HG03558 (cell line): ENCODE data around the gene ARMC8.

Experiments
- ATAC-seq: cut with Tn5 transposase; IDR thresholded peaks from one replicate; pipeline ENCODE4 v1.9.1; 2021; ENCODE audit warnings: moderate number of reproducible peaks; ENCODE audit not compliant: unreplicated experiment; ENCODE audit errors: extremely low read depth

Gene ARMC8

DNA sequence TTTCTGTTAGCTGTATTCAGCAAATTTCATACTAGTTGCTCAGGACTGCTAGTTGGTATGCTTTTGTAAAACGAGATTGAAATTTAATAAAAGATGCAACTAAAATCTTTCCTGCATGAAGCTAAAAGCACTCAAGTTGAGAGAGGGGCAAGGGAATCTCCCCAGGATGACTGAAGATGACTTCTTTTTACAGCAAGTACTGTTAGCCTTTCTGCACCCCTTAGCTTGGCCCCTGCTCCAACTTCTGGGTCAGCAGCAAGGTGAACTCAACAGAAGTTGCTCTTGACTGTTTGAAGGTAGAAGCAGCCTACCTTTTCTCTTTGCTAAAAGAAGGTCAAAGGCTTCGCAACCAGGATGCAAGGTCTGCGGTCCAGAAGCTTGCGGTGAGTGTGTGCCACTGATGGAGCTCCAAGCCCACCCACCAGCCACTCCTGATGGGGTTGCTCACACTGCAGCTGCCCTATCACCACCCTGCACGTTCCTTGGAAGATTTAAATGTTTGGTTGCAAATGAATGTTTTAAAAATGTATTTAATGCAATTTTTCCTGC, 110.0 kb downstream of the ARMC8 start:
- ATAC-seq: no peak

DNA sequence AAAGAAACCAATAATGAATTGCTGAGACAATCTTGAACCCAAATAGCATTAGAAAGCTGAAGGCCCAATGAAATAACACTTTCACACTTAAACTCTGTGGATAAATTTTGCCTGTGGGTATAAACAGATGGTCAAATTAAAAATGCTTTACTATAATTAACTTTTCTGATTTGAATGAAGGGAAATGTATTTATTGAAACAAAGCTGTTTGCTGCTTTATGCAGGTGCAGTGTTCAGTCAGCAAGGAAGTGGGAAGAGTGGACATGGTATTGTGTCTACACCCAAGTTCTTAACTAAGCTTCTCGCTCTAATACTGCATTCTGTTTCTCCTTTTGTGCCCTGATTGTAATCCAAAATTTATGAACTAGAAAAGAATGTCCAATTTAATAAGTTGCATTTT, 110.8 kb downstream of the ARMC8 start:
- ATAC-seq: no peak

DNA sequence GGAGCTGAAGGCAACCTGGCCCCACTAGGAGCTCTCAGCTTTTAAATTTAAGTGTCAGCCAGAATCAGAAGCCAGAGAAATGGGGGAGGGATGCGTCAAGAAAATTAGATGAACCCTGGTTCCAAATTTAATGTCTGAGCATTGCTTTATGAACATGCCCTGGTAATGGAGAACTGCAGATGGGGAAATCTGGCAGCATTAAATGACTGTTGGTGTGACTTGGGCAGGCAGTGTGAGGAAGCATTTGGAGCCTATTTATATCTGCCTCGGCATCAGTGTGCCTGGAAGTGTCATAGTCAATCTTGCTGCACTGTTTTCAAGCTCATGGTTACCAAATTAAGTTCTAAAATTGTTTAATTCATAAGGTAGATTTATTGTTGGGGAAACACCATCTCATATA, 113.5 kb downstream of the ARMC8 start:
- ATAC-seq: no peak

DNA sequence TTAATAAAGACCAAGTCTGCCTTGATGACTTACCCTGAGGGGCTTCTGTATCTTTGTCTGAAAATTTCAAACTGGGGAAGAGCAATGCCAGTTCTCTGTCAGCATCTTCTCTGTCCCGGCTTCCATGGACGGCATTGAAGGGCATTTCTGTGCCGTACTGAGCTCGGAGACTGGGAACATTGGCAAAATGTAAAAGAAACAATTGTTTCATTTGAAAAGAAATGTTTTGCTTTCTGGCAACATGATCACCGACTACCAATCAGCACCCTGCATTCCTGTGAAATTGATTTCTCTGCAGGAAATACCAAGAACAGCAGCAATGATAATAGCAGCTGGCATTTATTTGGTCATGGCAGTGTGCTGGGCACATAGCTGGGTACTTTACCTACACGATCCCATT, 116.4 kb downstream of the ARMC8 start:
- no peak for ATAC-seq

DNA sequence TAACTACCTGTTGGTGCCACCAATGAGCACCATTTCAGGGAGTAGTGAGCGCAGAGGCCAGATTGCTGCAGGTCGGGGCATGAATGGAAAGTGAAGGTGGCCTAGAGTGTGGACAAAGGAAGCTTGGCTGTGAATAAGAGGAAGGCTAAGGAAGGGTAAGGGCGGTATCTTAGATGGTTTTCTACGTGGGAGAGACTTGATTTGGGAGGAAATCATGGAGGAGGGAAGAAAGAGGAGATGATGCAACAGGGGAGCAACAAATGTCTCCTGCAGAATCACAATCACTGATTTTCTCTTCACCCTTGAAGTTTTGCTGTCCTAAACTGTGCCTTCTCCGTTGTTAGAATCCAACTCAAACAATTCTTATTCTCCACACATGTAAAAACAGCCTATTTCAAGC, 120.8 kb downstream of the ARMC8 start:
- no peak for ATAC-seq

DNA sequence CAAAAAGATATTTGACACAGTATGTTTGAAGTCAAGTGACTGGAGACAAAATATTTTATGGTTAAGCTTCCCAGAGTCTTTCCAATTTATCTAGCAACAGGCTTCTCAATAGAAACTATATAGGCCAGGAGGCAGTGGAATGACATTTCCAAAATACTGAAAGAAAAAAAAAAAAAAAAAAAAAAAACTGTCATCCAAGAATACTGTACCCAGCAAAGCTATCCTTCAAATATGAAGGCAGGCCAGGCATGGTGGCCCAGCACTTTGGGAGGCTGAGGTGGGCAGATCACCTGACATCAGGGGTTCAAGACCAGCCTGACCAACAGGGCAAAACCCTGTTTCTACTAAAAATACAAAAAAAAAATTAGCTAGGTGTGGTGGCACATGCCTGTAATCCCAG, 121.7 kb downstream of the ARMC8 start:
- no peak for ATAC-seq

DNA sequence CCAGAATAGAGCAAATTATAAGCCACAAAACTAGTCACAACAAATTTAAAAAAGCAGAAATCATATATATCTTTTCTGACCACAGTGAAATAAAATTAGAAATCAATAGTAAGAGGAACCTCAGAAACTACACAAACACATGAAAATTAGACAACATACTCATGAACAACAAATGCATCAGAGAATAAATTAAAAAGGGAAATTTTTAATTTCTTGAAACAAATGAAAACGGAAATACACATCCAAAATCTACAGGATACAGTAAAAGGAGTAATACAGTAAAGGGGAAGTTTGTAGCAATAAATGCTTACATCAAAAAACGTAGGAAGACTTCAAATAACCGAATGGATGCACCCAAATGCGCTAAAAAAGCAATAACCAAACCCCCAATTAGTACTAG, 123.4 kb downstream of the ARMC8 start:
- no peak for ATAC-seq

DNA sequence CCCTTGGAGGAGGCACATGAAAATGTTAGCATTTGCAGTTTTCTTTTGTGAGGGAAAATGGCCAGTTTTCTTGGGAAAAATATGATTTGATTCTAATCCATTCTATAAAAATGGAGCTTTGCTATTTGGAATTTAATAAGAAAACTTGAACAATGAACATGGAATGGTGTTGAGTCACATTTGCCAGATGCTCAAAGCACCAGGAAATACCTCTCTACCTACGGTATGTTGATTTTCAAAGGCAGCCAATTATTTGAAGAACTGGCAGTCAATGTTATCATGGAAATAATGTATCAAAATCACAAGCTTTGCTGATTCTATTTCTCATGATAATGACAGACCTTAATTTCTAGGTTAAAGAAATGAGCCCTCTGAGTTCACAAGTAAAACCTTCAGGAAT, 127.7 kb downstream of the ARMC8 start:
- ATAC-seq: no peak

DNA sequence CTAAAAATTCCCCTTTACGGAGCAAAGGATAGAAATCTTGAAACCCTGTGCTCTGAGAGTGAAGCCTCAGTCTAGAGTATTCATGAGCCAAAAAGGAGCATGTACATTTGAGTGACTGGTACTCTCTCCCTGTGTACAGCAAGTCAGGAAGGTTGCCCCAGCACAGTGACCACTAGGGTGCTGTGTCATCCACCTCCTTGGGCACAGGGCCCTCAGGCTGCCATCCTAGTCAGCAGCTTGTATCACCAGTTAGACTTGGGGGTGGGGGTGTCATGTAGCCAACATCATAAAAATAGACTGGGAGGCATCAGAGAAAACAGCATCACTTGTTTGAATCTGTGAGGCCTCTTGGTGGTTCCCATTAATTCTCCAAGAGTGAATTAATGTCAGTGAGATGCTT, 130.6 kb downstream of the ARMC8 start:
- no peak for ATAC-seq

DNA sequence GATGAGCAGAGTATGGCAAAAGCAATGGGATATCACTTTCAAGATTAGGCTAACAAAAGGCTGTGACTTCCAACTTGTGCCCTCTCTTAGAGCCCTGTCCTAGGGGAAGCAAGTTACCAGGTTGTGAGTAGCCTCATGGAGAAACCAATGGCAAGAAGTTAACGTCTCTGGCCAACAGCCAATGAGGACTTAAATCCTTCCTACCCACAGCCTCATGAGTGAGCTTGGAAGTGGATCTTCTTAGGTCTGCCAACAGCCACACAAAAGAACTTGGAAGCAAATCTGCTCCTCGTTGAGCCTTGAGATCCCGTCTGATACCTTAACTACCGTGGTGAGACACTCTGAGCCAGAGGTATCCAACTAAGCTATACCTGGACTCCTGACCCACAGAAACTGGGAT, 136.9 kb downstream of the ARMC8 start:
- ATAC-seq: no peak

DNA sequence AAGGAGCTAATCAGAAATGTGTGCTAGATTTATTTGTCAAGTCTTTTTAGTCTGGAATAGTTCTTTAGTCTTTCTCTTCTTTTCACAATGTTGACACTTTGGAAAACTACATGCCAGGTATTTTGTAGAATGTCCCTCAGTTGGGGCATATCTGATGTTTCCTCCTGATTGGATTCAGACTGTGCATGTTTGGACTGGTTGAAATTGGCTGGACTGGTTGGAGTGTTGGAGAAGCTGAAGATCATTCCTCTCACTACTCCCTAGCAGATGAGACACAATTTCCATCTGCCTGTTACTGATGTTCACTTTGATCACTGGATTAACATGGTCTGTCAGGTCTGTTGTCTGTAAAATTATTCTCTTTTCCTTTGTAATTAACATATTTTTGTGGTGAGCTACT, 138.9 kb downstream of the ARMC8 start:
- ATAC-seq: no peak

DNA sequence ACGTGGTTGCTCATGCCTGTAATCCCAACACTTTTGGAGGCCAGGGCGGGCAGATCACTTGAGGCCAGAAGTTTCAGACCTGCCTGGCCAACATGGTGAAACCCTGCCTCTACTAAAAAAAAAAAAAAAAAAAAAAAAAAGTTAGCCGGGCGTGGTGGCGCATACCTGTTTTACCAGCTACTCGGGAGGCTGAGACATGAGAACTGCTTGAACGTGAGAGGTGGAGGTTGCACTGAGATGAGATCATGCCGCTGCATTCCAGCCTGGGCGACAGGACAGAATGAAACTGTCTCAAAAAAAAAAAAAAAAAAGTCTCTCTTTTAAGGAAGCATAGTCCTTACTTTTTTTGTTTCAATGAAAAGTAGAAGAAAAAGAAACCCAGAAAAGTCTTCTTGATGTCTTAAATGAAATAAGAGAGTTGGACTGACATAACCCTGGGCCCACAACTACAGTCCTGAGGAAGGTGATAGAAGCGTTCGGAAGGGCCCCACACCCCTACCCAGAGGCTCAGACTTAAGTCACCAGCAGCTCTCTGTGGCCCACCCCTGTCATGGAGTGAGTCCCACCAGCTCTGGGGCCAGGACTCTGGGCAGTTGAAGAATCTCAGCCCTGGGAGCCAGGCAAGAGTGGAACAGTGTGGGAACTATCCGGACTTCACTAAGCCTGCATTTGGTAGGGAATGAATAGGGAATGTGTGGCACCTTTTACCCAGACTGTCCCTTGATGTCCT, 139.9 kb downstream of the ARMC8 start:
- ATAC-seq: no peak

DNA sequence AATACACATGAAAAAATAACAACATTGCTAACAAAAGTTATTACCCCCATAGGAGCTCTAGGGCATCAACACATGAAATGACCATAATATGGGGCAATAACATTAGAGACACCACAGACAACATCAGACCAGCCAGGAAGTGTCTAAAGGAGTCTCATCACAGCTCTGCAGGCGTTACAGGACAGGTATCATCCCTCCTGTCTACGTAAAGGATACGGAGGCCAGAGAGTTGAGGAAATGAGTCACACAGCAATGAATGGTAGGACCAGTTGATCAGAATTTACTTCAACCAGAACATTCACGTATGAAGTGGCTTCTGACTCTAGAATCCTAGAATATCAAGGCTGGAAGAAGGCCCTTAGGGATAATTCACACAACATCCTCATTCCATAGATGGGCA, 140.7 kb downstream of the ARMC8 start:
- no peak for ATAC-seq

DNA sequence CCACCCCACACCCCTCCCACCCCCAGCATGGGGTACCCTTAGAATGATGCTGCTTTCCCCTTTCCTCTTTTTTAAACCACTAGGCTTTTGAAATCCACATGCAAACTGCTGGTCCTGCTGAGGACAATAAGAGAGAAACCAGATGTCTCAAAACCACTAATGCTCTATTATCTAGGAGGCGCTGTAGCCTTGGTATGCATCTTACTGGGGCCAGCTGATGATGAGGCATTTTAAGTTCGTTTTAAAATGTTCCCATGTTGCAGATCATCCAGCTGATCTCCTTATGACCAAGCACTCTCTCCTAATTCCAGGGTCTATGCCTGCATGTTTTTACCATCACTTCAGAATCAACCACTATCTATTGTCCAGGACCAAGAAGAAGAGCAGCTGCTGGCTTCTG, 141.2 kb downstream of the ARMC8 start:
- no peak for ATAC-seq

DNA sequence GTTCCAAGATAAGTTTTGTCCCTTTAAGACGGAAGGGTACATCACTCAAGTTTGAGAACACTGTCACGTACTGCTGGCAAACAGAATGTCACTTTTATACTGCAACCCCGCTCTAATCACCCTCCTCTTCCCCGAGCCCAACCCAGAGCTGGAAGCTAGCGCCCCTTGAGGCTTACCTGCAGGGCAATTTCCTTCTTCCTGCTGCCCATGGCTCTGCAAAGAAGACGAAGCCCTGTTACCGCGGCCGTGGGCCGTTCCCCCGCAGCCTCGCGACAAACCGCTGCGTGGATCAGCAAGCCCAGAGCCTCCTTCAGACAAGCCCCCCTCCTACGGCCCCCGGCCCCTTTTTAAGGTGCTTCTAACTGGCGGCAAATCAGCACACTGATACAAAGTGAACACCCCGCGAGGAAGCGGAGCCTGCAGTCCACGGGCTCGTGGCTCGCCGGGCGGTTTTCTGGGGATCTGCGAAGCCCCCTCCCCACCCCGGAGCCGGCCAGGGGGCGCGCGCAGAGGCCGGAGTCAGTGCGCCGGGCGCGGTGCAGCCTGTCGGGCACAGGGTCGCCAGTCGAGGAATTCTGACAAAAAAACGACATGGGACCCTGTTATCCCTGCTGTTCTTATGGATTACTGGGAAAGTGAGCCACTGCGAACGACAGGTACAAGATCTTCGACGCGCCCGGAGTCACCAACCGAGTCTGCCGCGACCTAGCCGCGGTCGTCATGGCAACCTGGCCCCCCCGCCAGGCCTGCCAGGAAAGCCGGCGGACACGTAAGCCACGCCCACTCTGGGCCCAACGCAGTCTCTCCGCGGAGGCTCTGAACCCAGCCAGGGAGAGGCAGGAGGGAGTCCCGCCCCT, 142.3 kb downstream of the ARMC8 start, which contains the start of gene NME9:
NME9 (minus strand) TSS at position 725 of the 857 bp plus-strand sequence; CDS start at position 209, 516 bp downstream.
- ATAC-seq: no peak

DNA sequence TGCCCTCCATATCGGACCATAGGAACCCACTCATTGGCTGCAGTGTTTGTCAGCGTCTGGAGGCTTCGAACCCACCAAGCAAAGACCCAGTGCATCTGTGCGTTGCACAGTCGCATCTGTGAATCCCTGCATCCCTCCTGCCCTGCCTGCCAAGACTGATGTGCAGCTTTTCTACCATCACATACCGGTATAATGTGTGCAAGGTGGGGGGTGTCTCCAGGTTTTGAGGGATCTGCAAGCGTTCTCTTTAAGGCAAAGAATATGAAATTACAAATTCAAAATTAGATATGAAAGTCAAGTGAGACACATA, 142.8 kb downstream of the ARMC8 start:
- ATAC-seq: no peak

DNA sequence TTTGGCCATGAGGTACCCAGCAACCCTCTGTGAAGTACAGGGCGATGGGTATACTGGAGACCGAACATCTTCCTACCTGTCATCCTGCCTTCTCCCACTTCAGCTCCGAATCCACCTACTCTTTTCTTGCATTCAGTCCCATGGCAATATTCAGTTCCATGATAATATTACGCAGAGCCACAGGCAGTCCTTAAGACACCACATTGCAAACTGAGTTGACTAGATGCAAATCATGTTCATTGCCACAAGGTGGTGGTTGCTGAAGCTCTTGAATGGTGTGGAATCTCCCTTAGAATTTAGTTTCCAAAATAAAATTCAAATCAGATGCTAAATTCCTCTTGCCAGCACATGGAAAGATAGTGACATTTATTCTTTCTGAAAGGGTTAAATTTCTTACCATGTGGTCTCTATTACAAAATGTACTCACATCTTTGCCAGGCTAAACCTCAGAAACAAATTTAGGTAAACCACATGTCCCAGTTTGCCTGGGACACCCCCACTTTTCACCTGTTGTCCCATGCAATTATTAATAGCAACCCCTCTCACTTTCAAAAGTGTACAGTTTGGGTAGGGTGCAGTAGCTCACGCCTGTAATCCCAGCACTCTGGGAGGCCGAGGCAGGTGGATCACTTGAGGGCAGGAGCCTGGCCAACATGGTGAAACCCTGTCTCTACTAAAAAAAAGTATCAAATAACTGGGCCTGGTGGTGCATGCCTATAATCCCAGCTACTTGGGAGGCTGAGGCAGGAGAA, 144.2 kb downstream of the ARMC8 start:
- no peak for ATAC-seq

DNA sequence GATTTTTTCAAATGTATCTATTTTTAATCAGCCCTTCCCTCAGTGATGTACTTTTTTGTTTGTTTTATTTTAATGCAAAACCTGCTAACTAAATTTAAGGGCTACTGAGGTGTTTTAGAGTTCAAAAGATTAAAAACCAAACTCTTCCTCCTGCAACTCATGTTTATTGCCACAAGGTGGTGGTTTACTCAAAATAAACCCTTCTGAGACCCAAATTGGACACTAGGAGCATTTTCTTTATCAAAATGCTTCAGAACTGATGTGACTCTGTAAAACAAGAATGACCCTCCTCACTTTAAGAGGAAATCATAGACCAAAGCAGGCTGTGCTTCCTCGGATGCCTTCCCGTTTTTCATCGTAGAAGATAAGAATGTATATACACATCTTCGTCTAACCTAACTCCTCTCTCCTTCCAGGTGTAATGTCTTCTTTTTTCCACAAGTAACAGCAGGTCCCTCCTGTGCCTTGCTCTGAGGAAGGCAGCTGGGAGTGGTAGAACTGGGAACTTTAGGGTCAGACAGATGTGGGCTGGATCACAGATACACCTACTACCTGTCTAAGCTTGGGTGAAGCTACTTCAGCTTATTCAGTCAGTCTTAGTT, 145.5 kb downstream of the ARMC8 start:
- no peak for ATAC-seq

DNA sequence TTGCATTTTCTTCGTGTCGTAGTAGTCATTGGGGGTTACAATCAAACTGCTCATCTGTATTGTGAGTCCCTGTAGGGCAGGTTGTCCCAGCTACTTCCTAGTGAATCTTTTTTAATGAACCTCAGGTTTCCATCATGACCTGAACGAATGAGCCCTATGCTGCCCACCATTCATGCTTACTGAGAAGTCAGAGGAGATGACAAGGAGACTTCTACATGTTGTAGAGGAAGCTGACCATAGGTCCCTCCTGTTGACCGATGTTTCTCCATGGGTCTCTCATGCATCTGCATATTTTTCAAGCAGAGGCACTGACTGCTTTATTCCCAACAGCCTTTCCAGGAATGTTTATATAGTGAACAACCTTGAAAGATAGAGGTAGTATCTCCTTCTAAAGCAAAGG, 147.5 kb downstream of the ARMC8 start:
- ATAC-seq: no peak

DNA sequence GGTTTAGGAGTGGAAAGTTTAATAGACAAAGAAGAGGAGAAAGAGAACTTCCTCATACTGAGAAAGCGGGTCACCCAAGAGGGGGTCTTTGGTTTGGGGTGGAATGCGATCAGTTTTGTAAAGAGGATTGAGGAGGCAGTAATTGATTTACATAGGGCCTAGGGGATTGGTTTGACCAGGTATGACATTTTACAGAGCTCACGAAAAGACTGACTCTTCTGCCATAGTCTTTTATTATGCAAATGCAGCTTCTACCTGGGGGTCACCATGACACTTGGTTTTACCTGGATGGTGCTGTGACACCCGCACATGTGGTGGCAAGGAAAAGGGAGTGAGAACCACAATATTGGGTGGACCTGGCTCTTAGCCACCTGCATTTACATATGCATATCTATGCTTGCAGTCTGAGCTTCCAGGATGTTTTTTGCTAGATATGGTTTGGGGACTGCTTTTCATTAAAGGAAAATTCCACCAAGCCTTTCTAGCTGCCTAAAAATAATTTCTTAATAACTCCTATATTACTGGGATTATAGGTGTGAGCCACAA, 149.4 kb downstream of the ARMC8 start:
- no peak for ATAC-seq
